Endothelial cell of umbilical vein (primary cell): ENCODE results near the gene CYP2E1.

Experiments
- CTCF ChIP-seq, 2 donors: IDR thresholded peaks; 1 replicate in 1 of 2; 2 replicates in 1 of 2; pipeline ENCODE4 v1.5.1; 2011; ENCODE audit warnings: low read length in 2 of 2, mild to moderate bottlenecking in 2 of 2, moderate library complexity in 2 of 2, control low read depth in 1 of 2, inconsistent platforms in 1 of 2, low read depth in 1 of 2; ENCODE audit not compliant: insufficient read depth in 1 of 2; ENCODE audit errors: extremely low read depth in 1 of 2
- EZH2 ChIP-seq: IDR thresholded peaks from 2 replicates; pipeline ENCODE4 v1.6.1; 2012; ENCODE audit warnings: borderline replicate concordance, low read depth, mild to moderate bottlenecking, moderate library complexity, low read length, inconsistent platforms; ENCODE audit not compliant: severe bottlenecking
- POLR2A ChIP-seq: IDR thresholded peaks from 2 replicates; pipeline ENCODE4 v1.6.1; 2012; ENCODE audit warnings: low read depth, mild to moderate bottlenecking, control low read depth, low read length
- POLR2AphosphoS5 ChIP-seq: IDR thresholded peaks from 2 replicates; pipeline ENCODE4 v1.6.1; 2012; ENCODE audit warnings: low read depth, mild to moderate bottlenecking, control low read depth, low read length, moderate library complexity; ENCODE audit not compliant: insufficient read depth

- no peak for TF ChIP-seq CTCF (IDR thresholded peaks at IDR 0.05; ENCODE audit: extremely low read depth in 1 of 2, insufficient read depth in 1 of 2, low read depth in 1 of 2, low read length in 2 of 2)
- no peak for TF ChIP-seq POLR2A
- TF ChIP-seq EZH2 = no peak
- TF ChIP-seq POLR2AphosphoS5 = no peak
Observed at GRCh38 chr10:133528845-133529575, 1.8 kb downstream of the CYP2E1 start.
